Activated CD8-positive, alpha-beta memory T cell treated with anti-CD3 and anti-CD28 coated beads, Interleukin-2, amount 50 U/mL, for 1 hour (primary cell): ENCODE measurements around the gene ZNF277.
"Not testable (repeated sequence)": the region's sequence is repeated elsewhere in the genome, so short reads cannot be mapped to it uniquely, and the experiment has no call there.

Source experiments
- DNase-seq: peaks from one replicate; pipeline ENCODE4 v3.0.0-alpha.2; 2020; ENCODE audit errors: extremely low read depth

Gene ZNF277

GRCh38 chr7:112391841-112392286, 185.4 kb downstream of the ZNF277 start:
- not testable (repeated sequence) for DNase-seq
